NCI-H748 (cell line): Measurements from ENCODE around the gene CA6.
A peak's percentile ranks its signal among the peaks of the same experiment; 100 is the strongest.
"Not testable (repeated sequence)": the region's sequence is repeated elsewhere in the genome, so short reads cannot be mapped to it uniquely, and the experiment has no call there.

Source experiments
- DNase-seq: peaks from one replicate; lab custom pipeline; 2025; ENCODE audit not compliant: unreplicated experiment; lab: John Stamatoyannopoulos, UW

CA6 gene

GRCh38 chr1:8926707-8927694 is 18.7 kb upstream of the CA6 start:
- no peak for DNase-seq

DNA sequence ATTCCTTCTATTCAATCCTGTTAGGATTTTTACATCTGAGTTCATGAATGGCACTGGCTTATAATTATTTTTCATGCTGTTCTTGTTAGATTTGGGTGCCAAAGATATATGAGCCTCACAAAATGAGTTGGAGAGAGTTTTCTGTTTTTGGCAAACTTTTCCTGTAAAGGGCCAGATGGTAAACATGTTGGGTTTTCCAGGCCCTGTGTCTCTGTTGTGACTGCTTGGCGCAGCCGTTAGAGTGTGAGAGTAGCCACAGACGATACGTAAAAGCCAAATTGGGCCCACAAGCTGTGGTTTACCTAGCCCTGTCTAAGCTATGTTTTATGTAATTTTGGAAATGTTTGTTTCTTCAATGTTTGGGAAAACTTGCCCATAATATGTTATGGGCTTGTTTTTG is 15.6 kb upstream of the CA6 start:
- no peak for DNase-seq

GRCh38 chr1:8937051-8937450 is 8.6 kb upstream of the CA6 start:
- DNase-seq: not testable (repeated sequence)

GRCh38 chr1:8937701-8938100 is 8.0 kb upstream of the CA6 start:
- no peak for DNase-seq

DNA sequence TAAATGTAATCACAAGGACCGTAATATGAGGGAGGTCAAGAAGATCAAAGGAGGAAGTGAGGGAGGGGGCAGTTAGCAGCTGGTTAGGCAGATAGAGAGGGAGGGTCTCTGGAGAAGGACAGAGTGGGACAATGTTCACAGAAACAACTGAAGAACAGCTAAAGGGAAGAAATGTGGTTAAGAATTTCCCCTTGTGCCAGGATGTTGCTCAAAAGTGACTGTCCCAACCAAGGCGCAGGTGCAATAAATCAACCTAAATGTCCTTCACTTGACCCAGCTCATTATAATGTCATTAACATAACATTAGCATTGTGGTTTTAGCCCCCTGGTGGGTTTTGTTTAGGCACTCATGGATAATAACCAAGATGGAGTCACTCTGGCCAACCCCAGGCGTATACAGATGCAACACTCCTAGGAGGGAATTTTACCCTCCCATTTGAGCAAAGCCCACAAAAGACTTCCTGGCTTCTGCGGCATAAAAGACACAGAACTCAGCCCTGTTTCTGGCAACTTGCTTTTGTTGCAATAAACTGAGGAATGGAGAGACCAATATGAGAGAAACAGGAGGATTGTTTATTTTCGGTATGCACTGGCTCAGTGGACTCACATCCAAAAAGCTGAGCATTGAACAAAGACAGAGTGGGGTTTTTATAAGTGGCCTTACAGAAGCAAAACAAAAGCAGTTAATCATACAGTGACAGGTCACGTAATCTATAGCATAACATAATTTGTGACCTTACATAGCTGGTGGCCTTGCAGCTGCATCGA is 7.3 kb upstream of the CA6 start:
- peak; percentile 29 for DNase-seq

- no peak for DNase-seq
Observed at GRCh38 chr1:8939000-8939265, 6.7 kb upstream of the CA6 start.

DNA sequence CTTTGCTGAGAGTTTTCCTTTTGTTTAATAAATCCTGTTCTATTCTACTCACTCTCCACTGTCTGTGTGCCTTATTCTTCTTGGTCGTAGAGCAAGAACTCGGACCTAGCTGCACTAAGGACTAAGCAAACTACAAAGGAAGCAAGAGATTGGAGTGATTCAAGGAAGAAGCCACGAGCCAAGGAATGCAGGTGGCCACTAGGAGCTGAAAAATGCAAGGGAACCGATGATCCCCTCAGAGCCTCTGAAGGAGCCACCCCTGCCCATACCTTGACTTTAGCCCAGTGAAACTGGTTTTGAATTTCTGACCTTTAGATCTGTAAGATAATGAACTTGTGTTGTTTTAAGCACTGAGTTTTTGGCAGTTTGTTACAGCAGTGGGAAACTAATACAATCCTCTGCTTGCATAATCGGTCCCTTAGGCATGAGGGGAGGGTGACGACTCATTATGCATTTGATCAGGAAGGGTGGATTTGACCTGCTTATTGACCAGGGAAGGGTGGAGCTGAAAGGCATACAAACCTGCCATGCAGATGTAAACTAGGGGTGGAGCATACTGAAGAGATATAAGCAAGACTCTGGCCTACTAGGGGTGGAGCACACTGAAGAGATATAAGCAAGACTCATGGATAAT is 6.2 kb upstream of the CA6 start:
- no peak for DNase-seq

DNA sequence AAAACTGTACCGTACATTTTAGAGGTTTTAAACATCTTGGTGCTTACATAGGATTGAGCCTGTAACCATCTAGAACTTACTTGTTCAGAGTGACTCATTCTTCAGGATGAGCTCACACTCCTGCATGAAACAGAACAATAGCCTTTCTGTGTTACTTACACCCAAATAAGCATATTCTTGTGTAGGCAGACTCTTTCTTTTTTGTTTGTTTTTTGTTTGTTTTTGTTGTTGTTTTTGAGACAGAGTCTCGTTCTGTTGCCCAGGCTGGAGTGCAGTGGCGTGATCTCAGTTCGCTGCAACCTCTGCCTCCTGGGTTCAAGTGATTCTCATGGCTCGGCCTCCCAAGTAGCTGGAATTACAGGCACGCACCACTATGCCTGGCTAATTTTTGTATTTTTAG is 3.8 kb upstream of the CA6 start:
- no peak for DNase-seq

DNA sequence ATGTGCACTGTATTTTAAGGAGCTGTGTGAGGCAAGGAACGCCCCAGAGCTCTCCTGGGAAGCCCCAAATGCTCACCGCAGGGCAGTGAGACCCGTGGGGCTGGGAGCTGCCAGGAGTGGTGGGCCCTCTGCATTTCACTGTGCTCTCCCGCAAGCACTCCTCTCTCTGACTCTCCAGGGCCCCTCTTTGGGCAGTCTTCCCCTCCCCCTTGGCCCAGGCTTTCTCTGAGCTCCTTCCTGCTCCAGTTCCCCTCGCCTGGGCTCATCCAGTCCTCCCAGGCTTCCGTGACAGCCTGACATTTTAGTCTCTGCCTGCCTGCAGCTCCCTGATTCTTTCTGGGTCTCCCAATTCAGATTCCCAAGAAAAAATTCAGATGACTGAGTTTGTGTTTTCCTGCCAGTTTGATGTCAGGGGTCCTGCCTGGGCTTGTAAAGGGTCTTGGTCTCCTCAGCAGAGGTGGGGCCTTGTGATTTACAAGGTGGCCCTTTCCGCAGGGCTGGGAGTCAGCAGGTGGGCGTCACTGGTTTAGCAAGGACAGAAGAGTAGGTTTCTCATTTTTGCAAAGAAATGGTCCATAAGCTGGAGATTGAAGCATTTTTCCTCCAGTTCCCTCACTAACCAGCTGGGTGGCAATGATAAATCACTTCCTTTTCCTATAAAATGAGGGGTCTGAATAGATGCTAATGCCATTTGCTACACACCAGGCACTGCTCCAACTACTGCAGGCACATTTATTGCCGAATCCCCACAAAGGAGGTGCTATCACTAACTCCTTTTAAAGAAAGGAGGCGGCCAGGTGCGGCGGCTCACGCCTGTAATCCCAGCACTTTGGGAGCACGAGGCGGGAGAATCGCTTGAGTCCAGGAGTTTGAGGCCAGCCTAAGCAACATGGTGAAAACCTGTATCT is 1.9 kb upstream of the CA6 start:
- no peak for DNase-seq

DNA sequence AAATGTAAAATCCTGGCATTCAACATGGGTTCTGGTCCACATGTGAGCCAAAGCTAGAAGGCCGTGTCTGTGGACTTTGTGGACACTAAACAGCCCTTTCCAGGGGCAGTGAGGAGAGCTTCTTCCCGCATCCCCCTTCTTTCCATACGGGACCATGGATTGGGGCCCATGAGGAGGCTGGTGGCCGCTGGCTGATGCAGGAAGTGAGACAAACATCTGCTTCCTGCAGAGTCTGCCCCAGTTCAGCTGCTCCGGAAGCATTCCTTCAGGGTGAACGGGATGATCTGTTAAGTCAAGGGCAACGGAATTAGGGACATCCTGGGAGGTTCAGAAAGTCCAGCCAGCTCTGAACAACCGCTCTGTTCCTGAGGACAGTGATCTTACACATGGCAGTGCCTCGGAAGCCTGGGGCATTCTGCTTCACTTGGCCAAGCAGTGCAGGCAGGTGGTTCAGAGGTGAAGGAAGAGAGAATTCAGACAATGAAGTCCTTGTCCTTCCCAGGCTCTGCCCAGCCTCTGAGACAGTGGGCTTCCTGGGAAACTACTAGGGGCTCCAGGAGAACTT is 1.5 kb downstream of the CA6 start:
- DNase-seq: no peak

- DNase-seq: no peak
Observed at GRCh38 chr1:8950309-8950708, 4.6 kb downstream of the CA6 start.

GRCh38 chr1:8951231-8951630 is 5.6 kb downstream of the CA6 start:
- DNase-seq: no peak

DNA sequence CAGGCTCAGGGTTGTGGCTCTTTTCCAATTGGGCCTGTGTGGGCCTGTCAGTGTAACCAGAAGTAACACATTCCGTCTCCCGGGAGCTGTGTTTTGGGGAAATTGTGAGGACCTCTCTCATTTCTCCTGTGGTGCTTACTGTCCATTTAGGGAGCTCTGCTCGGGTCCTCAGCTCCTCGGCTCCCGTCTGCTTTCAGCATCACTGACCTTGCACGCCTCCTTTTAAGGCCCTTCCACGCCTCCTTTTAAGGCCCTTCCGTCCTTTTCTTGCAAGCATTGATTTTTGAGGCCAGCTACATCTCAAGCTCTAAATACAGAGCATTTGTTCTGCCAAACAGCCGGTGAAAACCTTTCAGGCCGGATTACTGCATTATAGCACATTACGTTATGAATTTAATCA is 9.7 kb downstream of the CA6 start:
- no peak for DNase-seq

- no peak for DNase-seq
Observed at GRCh38 chr1:8956461-8957349, 11.0 kb downstream of the CA6 start.

DNA sequence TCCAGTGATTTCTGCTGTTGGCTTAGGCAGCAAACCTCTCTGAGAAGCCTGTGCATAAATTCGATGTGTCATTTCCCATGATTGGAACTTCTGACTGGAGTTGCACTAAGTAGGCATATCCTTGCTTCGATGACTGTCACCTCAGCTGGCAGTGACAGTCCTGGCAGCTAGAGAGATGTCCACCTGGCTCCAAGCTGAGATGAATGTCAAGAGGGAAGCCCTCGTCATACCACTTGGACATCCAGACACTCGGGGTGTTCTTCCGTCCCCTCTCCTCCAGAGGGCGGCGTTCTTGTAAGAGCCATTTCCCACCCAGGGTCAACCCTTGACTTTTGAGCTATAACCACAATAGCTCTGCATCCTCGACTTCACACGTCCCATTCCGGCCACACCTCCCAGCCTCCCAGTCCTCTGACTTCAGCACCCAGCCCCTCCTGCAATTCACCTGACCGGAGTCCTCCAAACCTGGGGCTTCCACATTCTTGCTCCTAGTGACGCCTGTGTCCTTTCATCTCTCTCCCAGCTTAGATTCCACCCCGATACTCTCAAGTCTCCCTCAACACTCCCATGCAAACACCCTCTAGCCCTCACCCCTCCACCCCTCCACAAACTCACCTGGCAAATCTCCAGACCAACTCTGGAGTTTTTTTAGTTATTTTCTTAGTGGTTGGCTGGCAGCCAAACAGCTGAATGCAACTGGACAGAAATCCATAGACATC is 17.3 kb downstream of the CA6 start:
- DNase-seq: peak; percentile 44

GRCh38 chr1:8963963-8964362 is 18.3 kb downstream of the CA6 start:
- DNase-seq: no peak

DNA sequence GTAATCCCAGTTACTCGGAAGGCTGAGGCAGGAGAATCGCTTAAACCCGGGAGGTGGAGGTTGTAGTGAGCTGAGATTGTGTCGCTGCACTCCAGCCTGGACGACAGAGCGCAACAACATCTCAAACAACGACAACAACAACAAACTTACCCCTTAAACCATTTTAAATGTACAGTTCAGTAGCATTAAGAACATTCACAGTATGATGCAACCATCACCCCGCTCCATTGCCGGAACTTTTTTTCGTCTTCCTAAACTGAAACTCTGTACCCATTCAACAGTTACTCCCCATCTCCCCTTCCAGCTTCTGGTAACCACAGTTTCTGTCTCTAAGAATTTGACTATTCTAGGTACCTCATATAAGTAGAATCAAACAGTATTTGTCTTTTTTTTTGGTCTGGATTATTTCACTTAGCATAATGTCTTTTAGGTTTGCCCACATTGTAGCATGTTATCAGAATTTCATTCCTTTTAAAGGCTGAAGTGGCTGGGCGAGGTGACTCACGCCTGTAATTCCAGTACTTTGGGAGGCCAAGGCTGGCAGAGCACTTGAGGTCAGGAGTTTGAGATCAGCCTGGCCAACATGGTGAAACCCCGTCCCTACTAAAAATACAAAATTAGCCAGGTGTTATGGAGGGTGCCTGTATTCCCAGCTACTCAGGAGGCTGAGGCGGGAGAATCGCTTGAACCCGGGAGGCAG is 19.6 kb downstream of the CA6 start:
- DNase-seq: no peak

DNA sequence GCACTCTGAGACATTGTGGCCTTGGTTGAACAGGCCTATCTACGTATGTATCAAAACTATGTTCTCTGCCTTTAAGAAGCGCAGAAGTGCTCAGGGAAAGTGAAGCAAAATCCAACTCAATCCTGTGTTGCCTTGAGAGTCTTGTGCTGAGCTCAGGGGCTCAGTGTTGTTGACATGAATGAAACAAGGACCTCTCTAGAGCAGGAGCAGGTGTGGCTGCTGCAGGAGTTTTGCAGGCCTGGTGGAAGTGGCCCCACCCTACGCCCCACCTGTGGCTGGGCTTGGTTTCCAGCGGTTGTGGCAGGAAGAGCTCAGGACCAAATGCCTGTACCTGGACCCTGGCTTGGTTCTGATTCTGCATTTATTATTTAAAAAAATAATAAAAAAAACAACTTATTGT is 20.9 kb downstream of the CA6 start:
- no peak for DNase-seq
